ENCODE measurements around the gene UBASH3A.

The UBASH3A gene

GRCh38 chr21:42495027-42495426, 91.3 kb downstream of the UBASH3A start:
- DNase-seq = no peak

DNA sequence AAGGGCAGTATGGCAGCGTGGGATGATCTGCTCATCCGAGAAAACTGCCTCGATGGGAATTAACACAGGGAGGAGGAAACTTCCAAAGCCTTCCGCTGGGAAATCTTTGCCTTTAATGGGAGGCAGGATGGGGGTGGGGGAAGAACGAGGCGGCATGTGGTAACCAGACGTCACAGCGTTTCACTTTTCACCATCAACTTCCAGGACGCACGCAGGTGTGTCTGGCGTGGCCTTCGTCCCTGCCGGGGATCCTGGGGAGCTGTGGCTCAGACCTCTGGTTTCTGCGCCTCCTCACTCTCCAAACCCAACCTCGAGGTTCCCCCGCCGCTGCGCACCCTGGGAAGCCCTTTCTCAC, 92.0 kb downstream of the UBASH3A start:
- no peak for DNase-seq

GRCh38 chr21:42496120-42496838, 92.6 kb downstream of the UBASH3A start, which contains the start of gene RSPH1:
TSS of gene RSPH1 (minus strand) at chr21:42496224. CDS start at chr21:42496186, 38 bp downstream.
- DNase-seq = peak; percentile 100

DNA sequence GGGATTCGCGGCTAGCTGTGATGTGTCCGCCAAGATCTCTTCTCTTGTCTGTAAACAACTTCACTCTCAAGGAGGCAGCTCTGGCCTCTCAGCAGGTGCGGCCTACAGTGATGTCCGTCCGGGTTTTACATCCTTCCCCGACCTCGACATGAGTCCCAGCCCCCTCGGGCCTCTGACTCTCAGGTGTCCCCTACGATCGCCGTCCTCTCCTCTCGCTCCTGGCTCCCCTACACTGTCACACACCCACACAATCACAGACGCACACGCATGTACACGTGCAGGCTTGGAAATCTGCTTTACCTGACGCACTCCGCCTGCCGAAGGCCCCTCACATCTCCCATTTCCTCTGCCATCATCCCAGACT, 93.1 kb downstream of the UBASH3A start:
- no peak for DNase-seq

Data from CD4-positive, alpha-beta T cell treated with Interleukin-10 for 1 hour (primary cell).